ENCODE results near the gene DISC1. TPM values are rescaled to one million over a fixed set of nuclear protein-coding genes. Genes with fewer than 3 reads are reported as not detected.

DISC1 gene
- total RNA-seq, 1 experiment from 2014 or later: 9.8 TPM

- Mint-ChIP-seq H3K4me3 (ENCODE audit: low read depth, unreplicated experiment) (no peak overlapping the region), H3K36me3 (ENCODE audit: insufficient read depth, unreplicated experiment) (no peaks in the 10 kb centered on the region), H3K4me1 (ENCODE audit: low read depth, unreplicated experiment) (no peaks in the 10 kb centered on the region), H3K27ac (ENCODE audit: unreplicated experiment) (no peak overlapping the region), H3K9me3 (ENCODE audit: low read depth, unreplicated experiment) (peaks cover 6% of the 10 kb centered on the region), H3K27me3 (ENCODE audit: unreplicated experiment) (no peaks in the 10 kb centered on the region)
- intact Hi-C loops (cut with micrococcal nuclease; ENCODE audit: unreplicated experiment): no loop called here
- CTCF ChIA-PET: no interaction called here
- no peak for DNase-seq
- BruUV-seq (replicated peaks): no TSS peak
- TF ChIP-seq CTCF (IDR thresholded peaks at IDR 0.05; ENCODE audit: unreplicated experiment): no peak
Observed at GRCh38 chr1:231973830-231974229, 347.2 kb downstream of the DISC1 start.

GRCh38 chr1:231976231-231976630 lies 349.6 kb downstream of the DISC1 start:
- H3K9me3 Mint-ChIP-seq (ENCODE audit: low read depth, unreplicated experiment): peaks cover 6% of the 10 kb centered on the region
- no peaks in the 10 kb centered on the region for H3K36me3 Mint-ChIP-seq (ENCODE audit: insufficient read depth, unreplicated experiment)
- H3K4me3 Mint-ChIP-seq (ENCODE audit: low read depth, unreplicated experiment): no peak overlapping the region
- H3K4me1 Mint-ChIP-seq (ENCODE audit: low read depth, unreplicated experiment): no peaks in the 10 kb centered on the region
- no peak for DNase-seq
- TF ChIP-seq CTCF (IDR thresholded peaks at IDR 0.05; ENCODE audit: unreplicated experiment): no peak
- CTCF ChIA-PET: no interaction called here
- no peaks in the 10 kb centered on the region for H3K27me3 Mint-ChIP-seq (ENCODE audit: unreplicated experiment)
- H3K27ac Mint-ChIP-seq (ENCODE audit: unreplicated experiment): no peak overlapping the region
- no TSS peak for BruUV-seq (replicated peaks)
- intact Hi-C loops (cut with micrococcal nuclease; ENCODE audit: unreplicated experiment): no loop called here

GRCh38 chr1:231981675-231982074 lies 355.1 kb downstream of the DISC1 start:
- no peak for TF ChIP-seq CTCF (IDR thresholded peaks at IDR 0.05; ENCODE audit: unreplicated experiment)
- no peak overlapping the region for H3K4me3 Mint-ChIP-seq (ENCODE audit: low read depth, unreplicated experiment)
- CTCF ChIA-PET: no interaction called here

GRCh38 chr1:231982871-231983587 lies 356.4 kb downstream of the DISC1 start:
- no peak for DNase-seq
- TF ChIP-seq CTCF (IDR thresholded peaks at IDR 0.05; ENCODE audit: unreplicated experiment): no peak

More at GRCh38 chr1:231981675-231982074, 355.1 kb downstream of the DISC1 start:
- DNase-seq: no peak
- no TSS peak for BruUV-seq (replicated peaks)
- no peaks in the 10 kb centered on the region for H3K36me3 Mint-ChIP-seq (ENCODE audit: insufficient read depth, unreplicated experiment)
- H3K27me3 Mint-ChIP-seq (ENCODE audit: unreplicated experiment): no peaks in the 10 kb centered on the region
- H3K4me1 Mint-ChIP-seq (ENCODE audit: low read depth, unreplicated experiment): no peaks in the 10 kb centered on the region
- intact Hi-C loops (cut with micrococcal nuclease; ENCODE audit: unreplicated experiment): no loop called here
- no peak overlapping the region for H3K27ac Mint-ChIP-seq (ENCODE audit: unreplicated experiment)
- peaks cover 4% of the 10 kb centered on the region for H3K9me3 Mint-ChIP-seq (ENCODE audit: low read depth, unreplicated experiment)

More at GRCh38 chr1:231982871-231983587, 356.4 kb downstream of the DISC1 start:
- Mint-ChIP-seq H3K36me3 (ENCODE audit: insufficient read depth, unreplicated experiment) (no peaks in the 10 kb centered on the region), H3K27ac (ENCODE audit: unreplicated experiment) (no peak overlapping the region), H3K4me3 (ENCODE audit: low read depth, unreplicated experiment) (no peak overlapping the region), H3K27me3 (ENCODE audit: unreplicated experiment) (no peaks in the 10 kb centered on the region), H3K4me1 (ENCODE audit: low read depth, unreplicated experiment) (no peaks in the 10 kb centered on the region), H3K9me3 (ENCODE audit: low read depth, unreplicated experiment) (no peaks in the 10 kb centered on the region)
- intact Hi-C loops (cut with micrococcal nuclease; ENCODE audit: unreplicated experiment): no loop called here
- CTCF ChIA-PET: interaction anchor here (0.8 to 1.0 kb wide), 2 partner anchors 22 to 201 kb away, joined by 3 read pairs; no protein-coding TSS in a partner anchor
- BruUV-seq (replicated peaks): no TSS peak

Data from Calu3 (cell line).